HG03175 (cell line): ENCODE measurements around the gene FOCAD.
"Not testable (repeated sequence)": the region's sequence is repeated elsewhere in the genome, so short reads cannot be mapped to it uniquely, and the experiment has no call there.

Experiments
- ATAC-seq: cut with Tn5 transposase; IDR thresholded peaks from one replicate; pipeline ENCODE4 v1.9.1; 2021; ENCODE audit warnings: mild to moderate bottlenecking, moderate library complexity; ENCODE audit not compliant: unreplicated experiment

FOCAD gene

DNA sequence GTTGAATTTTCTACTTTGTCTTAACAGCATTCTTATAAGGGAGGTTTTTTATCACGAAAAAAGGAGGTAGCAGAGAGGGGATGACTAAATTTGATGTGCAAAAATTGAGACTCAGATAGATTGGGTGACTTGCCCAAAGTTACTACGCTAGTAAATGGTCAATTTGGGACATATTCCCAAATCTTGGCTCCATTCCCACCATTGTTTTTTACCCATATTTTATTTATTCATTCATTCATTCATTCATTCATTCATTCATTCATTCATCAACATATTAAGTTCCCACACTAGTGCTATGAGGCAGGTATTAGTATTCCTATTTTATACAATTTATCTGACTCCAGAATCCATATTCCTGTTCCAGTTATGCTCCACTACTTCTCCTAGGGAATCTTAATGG, 261.8 kb downstream of the FOCAD start:
- no peak for ATAC-seq

DNA sequence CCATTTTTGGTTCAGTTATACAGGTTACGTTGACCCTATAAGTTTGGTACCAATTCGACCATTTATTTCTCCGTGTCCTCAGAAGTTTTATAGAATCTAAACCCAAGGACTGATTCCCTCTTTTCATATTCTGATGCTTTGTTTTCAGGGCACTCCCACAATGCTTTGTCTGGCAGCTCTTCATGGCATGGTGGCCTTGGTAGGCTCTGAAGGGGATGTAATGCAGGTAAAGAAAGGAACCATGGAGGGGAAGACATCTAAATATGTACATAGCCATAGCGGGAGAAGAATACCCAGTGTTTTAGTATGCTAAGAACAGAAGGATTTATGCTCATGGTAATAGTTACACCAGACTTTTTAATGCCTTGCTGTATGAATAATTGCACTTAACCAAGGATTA, 264.6 kb downstream of the FOCAD start:
- no peak for ATAC-seq

DNA sequence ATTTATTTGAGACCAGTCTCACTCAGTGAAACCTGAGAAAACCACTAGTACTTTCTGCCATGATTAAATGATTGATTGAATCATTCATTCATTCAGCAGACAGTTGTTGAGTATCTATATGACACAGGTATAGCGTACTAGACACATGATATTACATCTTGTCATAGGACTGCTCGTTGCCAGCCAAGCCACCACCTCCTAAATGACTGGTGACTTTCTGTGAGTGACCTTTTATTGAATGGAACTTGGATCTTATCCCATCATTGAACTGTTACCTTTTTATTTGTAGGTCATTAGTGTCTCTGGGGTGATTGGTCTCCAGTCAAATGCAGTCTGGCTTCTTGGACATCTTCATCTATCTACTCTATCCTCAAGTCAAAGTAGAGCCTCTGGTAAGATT, 266.6 kb downstream of the FOCAD start:
- no peak for ATAC-seq

DNA sequence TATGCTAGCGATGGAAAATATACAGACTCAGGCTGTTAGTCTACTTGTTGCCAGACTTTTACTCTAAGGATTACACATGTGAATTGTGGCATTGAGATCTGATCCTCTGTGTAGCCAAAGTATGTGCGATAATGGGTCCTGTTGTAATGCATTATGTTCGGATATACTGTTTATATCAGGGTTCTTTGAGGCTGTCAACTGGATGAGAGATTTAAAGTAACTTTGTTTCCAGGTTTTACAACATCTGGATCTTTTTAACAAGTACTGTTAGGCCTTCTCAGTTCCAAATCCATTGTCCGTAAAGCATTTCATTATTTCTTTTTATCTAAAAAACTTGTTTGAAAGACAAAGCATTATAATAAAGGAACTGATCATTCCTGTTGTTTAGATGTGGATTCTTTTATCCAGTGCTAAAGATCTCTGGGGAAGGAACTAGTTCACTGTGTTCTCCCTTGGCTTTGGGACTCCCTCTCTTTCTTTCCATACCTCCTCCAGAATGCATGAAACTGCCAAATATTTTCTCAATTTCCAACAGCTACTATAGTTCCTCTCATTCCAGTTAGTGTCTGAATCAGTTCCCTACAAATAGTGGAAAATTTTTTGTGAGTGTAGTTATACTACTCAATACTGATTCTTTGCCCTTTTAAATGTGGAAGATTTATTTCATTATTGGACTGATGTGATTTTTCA, 278.6 kb downstream of the FOCAD start:
- no peak for ATAC-seq

DNA sequence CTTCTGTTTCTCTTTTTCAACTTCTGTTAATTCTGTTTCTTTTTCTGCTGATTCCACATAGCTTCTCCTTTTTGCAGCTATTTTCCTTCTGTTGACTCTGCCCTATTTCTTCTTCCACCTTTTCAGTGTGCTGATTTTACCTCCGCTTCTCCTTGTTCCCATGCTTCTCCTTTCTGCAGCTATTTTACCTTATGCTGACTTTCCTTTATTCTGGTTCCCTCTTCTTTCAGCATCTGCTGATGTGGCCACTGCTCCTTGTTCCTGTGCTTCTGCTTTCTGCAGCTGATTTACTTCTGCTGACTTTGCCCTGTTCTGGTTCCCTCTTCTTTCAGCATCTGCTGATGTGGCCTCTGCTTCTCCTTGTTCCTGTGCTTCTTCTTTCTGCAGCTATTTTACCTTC, 288.6 kb downstream of the FOCAD start:
- ATAC-seq: no peak

DNA sequence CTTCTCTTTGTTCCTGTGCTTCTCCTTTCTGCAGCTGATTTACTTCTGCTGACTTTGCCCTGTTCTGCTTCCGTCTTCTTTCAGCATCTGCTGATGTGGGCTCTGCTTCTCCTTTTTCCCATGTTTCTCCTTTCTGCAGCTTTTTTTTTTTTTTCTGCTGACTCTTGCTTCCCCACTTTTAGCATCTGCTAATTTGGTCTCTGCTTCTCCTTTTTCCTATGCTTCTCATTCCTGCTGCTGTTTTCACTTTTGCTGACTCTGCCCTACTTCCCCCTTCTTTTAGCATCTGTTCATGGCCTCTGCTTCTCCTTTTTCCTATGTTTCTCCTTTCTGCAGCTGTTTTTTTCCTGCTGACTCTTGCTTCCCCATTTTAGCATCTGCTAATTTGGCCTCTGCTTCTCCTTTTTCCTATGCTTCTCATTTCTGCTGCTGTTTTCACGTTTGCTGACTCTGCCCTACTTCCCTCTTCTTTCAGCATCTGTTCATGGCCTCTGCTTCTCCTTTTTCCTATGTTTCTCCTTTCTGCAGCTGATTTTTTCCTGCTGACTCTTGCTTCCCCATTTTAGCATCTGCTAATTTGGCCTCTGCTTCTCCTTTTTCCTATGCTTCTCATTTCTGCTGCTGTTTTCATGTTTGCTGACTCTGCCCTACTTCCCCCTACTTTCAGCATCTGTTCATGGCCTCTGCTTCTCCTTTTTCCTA, 289.3 kb downstream of the FOCAD start:
- ATAC-seq: not testable (repeated sequence)

DNA sequence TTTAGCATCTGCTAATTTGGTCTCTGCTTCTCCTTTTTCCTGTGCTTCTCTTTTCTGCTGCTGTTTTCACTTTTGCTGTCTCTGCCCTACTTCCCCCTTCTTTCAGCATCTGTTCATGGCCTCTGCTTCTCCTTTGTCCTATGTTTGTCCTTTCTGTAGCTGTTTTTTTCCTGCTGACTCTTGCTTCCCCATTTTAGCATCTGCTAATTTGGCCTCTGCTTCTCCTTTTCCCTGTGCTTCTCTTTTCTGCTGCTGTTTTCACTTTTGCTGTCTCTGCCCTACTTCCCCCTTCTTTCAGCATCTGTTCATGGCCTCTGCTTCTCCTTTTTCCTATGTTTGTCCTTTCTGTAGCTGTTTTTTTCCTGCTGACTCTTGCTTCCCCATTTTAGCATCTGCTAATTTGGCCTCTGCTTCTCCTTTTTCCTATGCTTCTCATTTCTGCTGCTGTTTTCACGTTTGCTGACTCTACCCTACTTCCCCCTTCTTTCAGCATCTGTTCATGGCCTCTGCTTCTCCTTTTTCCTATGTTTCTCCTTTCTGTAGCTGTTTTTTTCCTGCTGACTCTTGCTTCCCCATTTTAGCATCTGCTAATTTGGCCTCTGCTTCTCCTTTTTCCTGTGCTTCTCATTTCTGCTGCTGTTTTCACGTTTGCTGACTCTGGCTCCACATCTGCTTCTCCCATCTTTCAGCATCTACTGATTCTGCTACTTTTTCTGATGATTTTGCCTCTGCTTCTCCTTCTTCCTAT, 290.3 kb downstream of the FOCAD start:
- not testable (repeated sequence) for ATAC-seq

DNA sequence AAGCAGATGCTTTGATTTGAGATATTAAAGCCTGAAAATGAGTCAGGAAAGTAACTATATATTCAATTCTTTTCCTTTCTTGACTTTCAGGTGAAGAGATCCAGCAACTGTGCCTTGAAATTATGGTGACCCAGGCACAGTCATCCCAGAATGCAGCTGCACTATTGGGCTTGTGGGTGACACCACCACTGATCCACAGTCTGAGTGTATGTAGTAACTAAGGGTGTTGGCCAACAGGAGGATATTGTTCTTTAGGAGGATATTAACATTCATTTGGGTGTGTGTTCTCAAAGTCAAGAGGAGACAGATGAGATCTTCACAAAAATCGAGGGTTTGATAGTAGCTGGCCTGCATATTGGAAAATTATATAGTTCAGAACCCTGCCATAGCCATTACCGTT, 294.2 kb downstream of the FOCAD start:
- ATAC-seq: no peak

DNA sequence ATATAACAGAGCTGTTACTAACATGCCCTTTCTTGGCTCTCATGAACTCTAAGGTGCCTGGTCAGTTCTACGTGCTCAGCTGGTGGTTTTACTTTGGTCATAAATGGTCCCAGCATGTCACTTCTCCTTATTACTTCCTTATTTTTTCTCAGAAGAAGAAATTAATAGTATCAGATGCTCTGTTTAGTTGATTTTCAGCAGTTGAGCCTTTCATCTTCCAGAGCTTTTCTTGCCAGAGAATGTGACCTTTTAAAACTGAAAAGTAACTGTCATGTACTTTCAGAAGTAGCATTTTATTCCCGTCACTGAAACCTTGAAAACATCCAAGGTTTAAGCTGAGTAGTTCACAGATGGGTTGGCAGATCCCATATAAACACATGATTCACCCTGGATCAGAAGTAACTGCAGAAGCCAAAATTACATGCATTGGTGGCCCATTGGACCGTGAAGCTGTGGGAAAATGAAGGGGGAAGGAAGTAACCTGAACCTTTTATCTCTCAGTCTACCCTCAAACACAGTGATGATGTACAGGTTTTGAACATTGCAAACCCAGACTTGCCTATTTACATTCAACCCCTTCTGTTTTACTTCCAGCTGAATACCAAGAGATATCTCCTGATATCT, 296.9 kb downstream of the FOCAD start:
- peak; percentile 85 for ATAC-seq

DNA sequence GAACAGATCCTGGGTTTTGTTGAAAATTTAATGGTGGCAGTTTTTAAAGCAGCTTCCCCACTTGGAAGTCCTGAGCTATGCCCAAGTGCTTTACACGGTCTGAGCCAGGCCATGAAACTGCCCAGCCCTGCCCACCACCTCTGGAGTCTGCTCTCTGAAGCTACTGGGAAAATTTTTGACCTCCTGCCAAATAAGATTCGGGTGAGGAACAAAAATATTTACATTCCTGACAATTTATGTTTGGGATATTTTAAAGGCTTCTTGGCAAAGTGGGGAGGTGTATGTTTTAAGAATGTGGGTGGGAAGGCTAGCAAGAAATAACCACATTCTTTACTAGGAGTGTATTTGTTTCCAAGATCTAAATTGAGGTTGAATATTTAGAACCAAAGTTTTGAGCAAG, 297.4 kb downstream of the FOCAD start:
- ATAC-seq: peak; percentile 17

DNA sequence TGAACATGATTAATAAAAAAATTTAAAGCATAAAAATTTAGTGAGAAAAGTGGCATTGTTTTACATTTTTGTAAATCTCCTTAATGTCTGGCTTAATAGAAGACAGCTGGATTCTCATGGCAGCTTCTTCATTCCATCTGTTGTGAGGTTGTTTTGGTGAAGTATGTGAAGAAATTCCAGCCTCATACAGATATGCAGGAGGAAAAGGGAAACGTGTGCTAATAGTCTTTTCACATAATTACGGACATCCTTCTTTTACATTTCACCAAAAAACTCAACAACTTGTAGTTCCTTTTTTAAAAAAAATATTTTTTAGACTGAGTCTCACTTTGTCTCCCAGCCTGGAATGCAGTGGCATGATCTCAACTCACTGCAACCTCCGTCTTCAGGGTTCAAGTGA, 300.4 kb downstream of the FOCAD start:
- ATAC-seq: no peak

DNA sequence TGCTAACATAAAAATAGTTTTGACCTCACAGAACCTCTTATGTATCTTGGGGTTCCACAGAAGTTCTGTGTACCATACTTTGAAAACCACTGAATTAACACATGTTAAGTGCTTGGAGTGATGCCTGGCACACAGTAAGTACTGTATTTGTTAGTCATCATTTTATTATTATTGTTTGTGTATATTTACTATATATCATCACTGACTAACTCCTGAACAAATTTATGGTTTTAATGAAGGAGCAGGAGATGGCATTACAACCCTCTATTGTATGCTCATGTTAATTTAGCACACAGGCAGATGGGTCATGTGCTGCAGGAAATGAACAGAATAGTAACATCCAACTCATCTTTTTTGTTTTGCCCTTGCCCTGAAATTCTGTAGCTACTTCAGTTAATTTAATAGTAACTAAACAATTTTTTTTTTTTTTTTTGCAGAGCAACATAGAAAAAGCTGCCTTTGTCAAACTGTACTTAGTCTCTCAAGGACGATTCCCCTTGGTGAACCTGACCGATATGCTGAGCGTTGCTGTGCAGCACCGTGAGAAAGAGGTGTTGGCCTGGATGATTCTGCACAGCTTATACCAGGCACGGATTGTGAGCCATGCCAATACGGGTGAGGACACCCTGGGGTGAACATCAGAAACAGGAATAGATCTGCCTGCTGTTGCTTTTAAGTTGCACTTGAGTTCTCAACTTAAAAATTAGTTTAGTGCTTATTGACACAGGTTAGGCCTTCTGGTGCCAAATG, 302.0 kb downstream of the FOCAD start:
- ATAC-seq: no peak

DNA sequence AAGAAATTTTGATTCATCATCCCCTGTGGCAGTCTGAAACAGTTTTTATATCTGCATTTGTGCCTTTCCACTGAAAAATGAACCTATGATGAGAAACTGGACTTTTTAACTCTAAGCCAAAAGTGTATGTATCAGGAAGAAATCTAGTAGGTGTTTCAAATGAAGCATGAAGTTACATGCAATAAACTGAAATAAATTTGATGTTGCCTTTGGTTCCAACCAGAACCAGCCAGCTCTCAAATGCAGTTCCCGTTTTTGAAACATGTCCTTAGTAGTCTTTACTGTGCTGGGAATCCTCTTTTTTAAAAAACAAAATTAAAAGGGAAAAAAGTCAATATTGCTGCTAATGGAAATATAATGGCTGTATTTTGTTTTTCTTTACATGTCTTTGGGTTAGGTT, 303.5 kb downstream of the FOCAD start:
- no peak for ATAC-seq

DNA sequence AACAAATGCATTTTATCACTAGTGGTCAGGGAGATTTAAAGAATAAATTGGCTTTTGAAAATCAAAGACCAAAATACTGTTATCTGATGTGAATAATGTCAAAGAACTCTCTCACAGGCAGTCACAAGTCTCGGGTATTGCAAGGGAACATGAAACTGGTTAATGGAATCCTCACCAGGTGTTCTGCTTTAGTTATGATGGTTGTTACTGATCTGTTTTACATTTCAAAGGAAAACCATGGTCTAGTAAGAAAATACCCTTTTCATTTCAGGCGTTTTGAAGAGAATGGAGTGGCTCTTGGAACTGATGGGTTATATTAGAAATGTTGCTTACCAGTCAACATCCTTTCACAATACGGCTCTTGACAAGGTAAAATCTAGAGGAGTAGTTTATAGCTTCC, 304.0 kb downstream of the FOCAD start:
- ATAC-seq: no peak

DNA sequence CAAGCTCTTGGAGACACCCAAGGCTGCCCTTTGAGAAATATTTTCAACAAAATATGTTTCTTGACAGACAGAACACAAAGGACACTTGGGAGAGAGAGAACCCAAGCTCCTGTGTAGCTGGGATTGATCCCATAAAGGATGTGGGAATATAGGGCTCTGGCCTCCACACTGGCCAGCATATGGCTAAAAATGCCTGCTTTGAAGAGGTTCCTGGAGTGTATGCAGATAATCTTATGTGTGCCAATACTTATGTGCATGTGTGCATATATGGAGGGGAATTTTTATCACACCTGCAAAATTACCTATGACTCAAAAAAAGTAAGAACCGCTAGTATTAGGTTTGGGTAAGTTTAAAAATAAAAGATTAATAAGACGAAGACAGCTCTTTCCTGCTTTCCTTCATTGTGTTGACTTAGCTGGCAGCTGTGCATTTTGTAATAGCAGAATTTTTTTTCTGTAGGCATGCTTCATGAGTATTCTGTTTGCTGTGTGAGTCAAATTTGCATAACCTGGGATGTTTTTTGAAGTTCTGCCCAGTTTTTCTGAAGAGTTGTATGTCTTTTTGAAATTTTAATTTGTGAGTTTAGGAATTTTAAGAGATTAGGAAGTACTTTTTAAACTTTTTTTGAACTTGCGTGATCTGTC, 304.7 kb downstream of the FOCAD start:
- no peak for ATAC-seq

DNA sequence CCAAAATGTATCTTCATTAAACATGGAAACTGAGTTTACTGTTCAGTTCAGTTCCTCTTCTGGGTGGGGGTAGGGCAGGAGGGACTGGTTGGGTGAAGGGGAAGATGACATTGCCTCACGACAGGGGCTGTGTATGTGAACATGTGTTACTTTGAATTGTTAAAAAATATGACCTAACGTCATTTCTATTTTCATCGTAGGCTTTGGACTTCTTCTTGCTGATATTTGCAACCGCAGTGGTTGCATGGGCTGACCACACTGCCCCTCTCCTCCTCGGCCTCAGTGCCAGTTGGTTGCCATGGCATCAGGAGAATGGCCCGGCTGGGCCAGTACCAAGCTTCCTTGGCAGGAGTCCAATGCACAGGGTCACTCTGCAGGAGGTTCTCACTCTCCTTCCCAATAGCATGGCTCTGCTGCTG, 305.9 kb downstream of the FOCAD start:
- ATAC-seq: no peak

DNA sequence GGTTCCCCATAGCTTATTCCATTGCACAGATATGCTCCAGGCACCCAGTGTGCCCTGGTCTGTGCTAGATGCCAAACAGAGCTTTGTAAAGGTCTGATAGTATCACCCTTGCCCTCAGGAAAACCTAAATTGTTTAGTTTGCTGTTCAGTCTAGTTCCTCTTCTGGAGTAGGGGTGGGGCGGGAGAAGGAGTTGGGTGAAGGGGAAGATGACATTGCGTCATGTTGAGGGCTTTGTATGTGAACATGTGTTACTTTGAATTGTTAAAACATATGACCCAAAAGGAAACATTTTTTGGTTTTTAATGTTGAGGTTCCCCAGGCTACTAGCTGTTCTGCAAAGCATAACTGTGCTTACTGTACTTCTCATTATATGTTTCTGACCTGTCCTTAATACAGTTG, 306.8 kb downstream of the FOCAD start:
- ATAC-seq: no peak

DNA sequence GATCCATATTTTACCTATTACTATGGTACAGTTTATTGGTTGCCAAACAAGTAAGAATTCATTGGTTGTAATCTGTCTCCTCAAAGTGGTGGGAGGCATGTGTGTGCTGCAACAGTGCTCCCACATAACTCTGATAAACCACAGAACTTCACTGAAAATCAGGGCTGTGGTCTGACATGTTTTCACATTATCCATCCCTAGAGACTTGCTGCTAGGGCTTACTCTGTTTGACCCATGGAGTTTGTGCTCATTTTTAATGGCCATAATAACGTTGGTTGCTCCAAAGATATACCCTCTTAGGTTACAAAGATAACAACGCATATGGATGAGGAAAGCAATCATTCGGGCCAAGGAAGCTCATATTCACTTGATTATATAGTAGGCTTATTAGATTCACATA, 310.4 kb downstream of the FOCAD start:
- ATAC-seq: no peak

DNA sequence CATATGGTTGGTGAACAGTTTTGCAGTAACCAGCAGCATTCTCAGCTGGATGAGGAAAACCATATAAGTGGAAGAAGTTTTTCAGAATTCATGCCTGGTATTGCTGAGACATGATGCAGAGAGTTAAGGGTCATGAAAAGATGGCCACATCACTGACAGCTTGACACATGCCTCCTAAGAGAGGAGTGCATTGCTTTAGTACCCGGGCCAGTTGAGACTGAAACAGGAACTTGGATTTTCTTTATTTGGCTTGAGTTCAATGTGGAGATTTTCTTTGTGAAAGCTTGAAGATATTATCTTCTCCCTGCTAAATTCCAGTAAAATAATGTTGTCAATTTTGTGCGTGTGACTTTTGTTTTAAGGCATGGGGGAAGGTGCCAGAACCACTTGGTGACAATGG, 311.6 kb downstream of the FOCAD start:
- no peak for ATAC-seq

DNA sequence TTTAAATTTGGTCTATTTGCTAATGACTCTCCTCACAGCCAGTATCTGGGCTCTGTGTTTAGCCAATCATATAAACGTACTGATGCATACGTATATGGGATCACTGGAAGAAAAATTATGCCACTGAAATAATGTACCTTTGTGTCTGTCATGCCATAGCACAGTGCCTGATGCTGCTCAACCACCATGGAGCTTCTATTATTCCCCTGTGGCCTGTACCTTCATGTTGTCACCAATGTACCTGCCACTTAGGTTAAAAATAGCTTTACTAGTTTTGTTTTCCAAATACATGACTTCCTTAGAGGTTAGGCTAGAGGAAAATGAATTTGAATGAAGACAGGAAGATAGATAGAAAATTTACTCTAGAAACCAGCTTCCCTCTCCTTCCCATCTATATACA, 312.8 kb downstream of the FOCAD start:
- ATAC-seq: peak; percentile 79
